ENCODE results near the gene TNNT2. TPM values are rescaled to one million over a fixed set of nuclear protein-coding genes. Genes with fewer than 3 reads are reported as not detected.

The TNNT2 gene
- total and polyA plus RNA-seq, 2 donors = 3.1 to 10.0 TPM

DNA sequence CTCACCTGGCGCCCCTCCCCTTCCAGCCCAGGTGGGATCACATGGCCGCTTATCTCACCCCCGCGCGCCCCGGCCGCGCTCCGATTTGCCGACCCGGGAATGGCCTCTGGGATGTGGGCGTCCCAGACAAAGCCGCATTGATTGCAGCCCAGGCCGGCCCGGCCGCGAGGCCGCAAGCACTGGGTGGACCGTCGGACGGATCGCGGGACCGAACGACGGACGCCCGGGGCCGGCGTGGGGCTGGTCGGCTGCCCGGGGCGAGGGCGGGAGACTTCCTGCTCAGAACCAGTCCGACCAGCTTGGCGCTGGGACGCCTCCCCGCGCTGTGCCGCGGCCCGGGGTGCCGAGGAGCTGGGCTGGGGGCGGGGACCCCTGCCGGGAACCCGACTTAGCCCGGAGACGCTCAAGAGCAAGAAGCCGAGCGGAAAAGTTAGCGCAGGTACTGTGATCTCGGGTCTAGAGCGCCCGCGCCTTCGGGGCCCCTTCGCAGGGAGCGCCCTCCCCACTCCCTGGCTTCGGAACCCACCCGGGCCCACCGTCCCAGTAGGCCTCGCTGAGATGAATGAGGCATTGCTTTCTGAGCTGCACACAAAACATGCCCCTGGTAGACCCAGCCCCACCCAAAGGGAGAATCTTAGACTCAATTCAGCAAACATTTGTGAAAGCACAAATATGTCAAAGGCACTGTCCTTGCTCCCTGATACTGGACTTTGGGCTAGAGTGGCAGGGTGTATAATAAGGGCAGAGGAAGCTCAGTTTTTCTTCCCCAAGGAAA, 22.1 kb upstream of the TNNT2 start:
- no peaks in the 10 kb centered on the region for H3K36me3 ChIP-seq (ENCODE audit: control insufficient read depth in 2 of 2, insufficient read depth in 2 of 2, low read length in 1 of 2)
- DNase-seq (ENCODE audit: low read depth in 6 of 9, low spot score in 9 of 9) = no peak
- peaks cover 26 to 77% of the 10 kb centered on the region in 2 donors for H3K27me3 ChIP-seq (ENCODE audit: control insufficient read depth in 2 of 2, insufficient read depth in 1 of 2, low read length in 1 of 2)
- H3K4me1 ChIP-seq (ENCODE audit: control insufficient read depth in 2 of 2, insufficient read depth in 2 of 2, low read length in 2 of 2) = no peaks in the 10 kb centered on the region
- H3K9me3 ChIP-seq (ENCODE audit: control insufficient read depth in 2 of 2, insufficient read depth in 1 of 2, low read length in 1 of 2) = peaks cover 0 to 3% of the 10 kb centered on the region in 2 donors
- 8% methylated on average over 62 of the region's 62 CpGs for WGBS
- H3K4me3 ChIP-seq (ENCODE audit: low read length in 2 of 2) = peak overlapping the region in 1 of 2 donors; percentile 18
- no peak overlapping the region for H3K27ac ChIP-seq (ENCODE audit: low read depth in 1 of 2, low read length in 1 of 2)

DNA sequence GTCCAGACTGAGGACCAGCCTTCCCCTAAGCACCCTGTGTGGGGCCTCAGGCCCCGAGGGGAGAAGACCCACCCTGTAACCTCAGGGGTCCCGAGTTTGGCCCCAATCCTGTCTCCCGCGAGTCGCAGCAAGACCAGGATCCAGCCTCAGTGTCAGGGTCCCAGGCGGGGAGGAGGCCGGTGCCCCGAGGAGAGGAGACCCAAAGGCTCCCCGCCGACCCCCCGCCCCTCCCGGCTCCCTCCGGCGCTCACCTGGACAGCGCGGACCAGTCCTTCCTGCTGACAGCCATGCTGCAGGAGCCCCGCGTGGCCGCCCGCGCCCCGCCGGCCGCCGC, 21.5 kb upstream of the TNNT2 start, which contains the start of gene LAD1:
Gene LAD1 (minus strand): TSS at position 307 of the 334 bp plus-strand sequence. CDS start 18 bp downstream, at position 289.
- Histone ChIP-seq H3K4me3 (ENCODE audit: low read length in 2 of 2) (peak within 1 kb of the TSS in 1 of 2 donors; percentile 18), H3K27ac (ENCODE audit: low read depth in 1 of 2, low read length in 1 of 2) (no peak within 1 kb of the TSS), H3K27me3 (ENCODE audit: control insufficient read depth in 2 of 2, insufficient read depth in 1 of 2, low read length in 1 of 2) (peaks cover 26 to 80% of the 10 kb centered on the region in 2 donors), H3K9me3 (ENCODE audit: control insufficient read depth in 2 of 2, insufficient read depth in 1 of 2, low read length in 1 of 2) (peaks cover 0 to 3% of the 10 kb centered on the region in 2 donors), H3K4me1 (ENCODE audit: control insufficient read depth in 2 of 2, insufficient read depth in 2 of 2, low read length in 2 of 2) (no peaks in the 10 kb centered on the region), H3K36me3 (ENCODE audit: control insufficient read depth in 2 of 2, insufficient read depth in 2 of 2, low read length in 1 of 2) (no peaks in the 10 kb centered on the region)
- 10% methylated on average over 25 of the region's 25 CpGs for WGBS
- no peak for DNase-seq (ENCODE audit: low read depth in 6 of 9, low spot score in 9 of 9)

DNA sequence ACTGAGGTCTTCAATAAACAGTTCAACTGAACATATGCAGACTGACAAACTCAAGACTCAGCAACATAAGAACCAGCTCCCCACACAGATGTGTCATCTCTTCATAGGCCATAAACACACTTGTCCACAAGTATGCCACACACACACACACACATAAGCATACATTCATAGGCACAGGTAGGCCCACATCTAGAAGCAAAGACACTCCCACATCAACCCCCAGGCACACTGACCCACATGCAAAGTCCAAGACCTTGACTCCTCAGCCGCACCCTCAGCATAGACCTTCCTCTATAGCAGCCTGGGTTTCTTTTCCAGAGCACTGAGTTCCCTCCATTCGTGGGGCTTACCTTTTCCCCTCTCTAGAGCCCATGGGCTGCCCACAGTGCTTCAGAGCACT, 20.2 kb upstream of the TNNT2 start:
- Histone ChIP-seq H3K4me1 (ENCODE audit: control insufficient read depth in 2 of 2, insufficient read depth in 2 of 2, low read length in 2 of 2) (no peaks in the 10 kb centered on the region), H3K4me3 (ENCODE audit: low read length in 2 of 2) (no peak overlapping the region), H3K27me3 (ENCODE audit: control insufficient read depth in 2 of 2, insufficient read depth in 1 of 2, low read length in 1 of 2) (peaks cover 26 to 76% of the 10 kb centered on the region in 2 donors), H3K36me3 (ENCODE audit: control insufficient read depth in 2 of 2, insufficient read depth in 2 of 2, low read length in 1 of 2) (no peaks in the 10 kb centered on the region), H3K9me3 (ENCODE audit: control insufficient read depth in 2 of 2, insufficient read depth in 1 of 2, low read length in 1 of 2) (peaks cover 0 to 3% of the 10 kb centered on the region in 2 donors), H3K27ac (ENCODE audit: low read depth in 1 of 2, low read length in 1 of 2) (no peak overlapping the region)
- DNase-seq (ENCODE audit: low read depth in 6 of 9, low spot score in 9 of 9) = no peak
- 92% methylated on average over 2 of the region's 2 CpGs for WGBS

DNA sequence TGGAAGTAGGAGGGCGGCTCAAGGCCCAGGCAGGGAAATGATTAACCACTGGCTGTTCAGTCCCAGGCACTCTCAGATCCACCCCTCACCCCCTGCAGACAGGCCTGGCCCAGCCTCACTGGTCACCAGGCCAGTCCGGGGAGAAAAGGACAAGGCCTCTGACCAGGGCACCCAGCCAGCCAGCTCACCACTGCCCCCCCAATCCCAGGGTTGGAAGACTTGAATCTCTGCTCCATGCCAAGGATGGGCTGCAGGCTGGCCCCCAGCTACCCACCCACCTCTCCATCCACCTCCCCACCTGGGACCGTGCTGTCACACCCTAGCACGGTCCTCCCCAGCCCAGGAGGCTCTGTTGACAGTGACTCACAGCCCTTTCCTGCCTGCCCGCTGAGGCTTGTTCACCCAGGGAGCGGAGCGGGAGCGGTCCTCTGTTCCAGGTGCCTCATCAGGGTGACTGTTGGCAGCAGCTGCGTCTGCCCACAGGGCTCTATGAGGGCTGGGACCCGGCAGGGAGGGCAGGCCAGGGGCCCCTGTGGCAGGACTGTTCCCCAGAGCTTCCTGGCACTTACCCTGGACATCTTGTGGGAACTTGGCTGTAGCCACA, 19.5 kb upstream of the TNNT2 start:
- DNase-seq (ENCODE audit: low read depth in 6 of 9, low spot score in 9 of 9) = no peak
- H3K27me3 ChIP-seq (ENCODE audit: control insufficient read depth in 2 of 2, insufficient read depth in 1 of 2, low read length in 1 of 2) = peaks cover 26 to 70% of the 10 kb centered on the region in 2 donors
- no peak overlapping the region for H3K27ac ChIP-seq (ENCODE audit: low read depth in 1 of 2, low read length in 1 of 2)
- peaks cover 0 to 3% of the 10 kb centered on the region in 2 donors for H3K9me3 ChIP-seq (ENCODE audit: control insufficient read depth in 2 of 2, insufficient read depth in 1 of 2, low read length in 1 of 2)
- no peaks in the 10 kb centered on the region for H3K36me3 ChIP-seq (ENCODE audit: control insufficient read depth in 2 of 2, insufficient read depth in 2 of 2, low read length in 1 of 2)
- H3K4me1 ChIP-seq (ENCODE audit: control insufficient read depth in 2 of 2, insufficient read depth in 2 of 2, low read length in 2 of 2) = no peaks in the 10 kb centered on the region
- 88% methylated on average over 10 of the region's 10 CpGs for WGBS
- no peak overlapping the region for H3K4me3 ChIP-seq (ENCODE audit: low read length in 2 of 2)

DNA sequence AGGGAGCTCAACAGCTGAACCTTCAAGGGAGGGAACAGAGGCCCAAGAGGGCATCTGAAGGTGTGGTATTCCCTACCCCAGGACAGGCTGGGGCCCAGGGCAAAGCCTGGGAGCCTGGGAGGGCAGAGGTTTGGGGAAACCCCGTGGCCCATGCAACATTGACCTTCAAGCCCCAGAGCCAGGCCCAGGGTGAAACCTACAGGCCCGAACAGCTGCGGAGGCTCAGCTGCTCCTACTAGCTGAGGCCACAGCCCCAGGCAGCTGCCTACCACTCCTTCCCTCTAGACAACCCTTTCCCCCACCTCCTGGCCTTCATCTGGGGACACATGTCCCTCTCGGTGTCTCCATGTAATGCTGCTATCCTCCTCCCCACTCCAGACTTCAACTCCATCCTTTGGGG, 18.5 kb upstream of the TNNT2 start:
- Histone ChIP-seq H3K9me3 (ENCODE audit: control insufficient read depth in 2 of 2, insufficient read depth in 1 of 2, low read length in 1 of 2) (peaks cover 0 to 3% of the 10 kb centered on the region in 2 donors), H3K4me3 (ENCODE audit: low read length in 2 of 2) (no peak overlapping the region), H3K4me1 (ENCODE audit: control insufficient read depth in 2 of 2, insufficient read depth in 2 of 2, low read length in 2 of 2) (no peaks in the 10 kb centered on the region), H3K36me3 (ENCODE audit: control insufficient read depth in 2 of 2, insufficient read depth in 2 of 2, low read length in 1 of 2) (no peaks in the 10 kb centered on the region), H3K27ac (ENCODE audit: low read depth in 1 of 2, low read length in 1 of 2) (no peak overlapping the region), H3K27me3 (ENCODE audit: control insufficient read depth in 2 of 2, insufficient read depth in 1 of 2, low read length in 1 of 2) (peaks cover 26 to 60% of the 10 kb centered on the region in 2 donors)
- WGBS = 95% methylated on average over 4 of the region's 4 CpGs
- no peak for DNase-seq (ENCODE audit: low read depth in 6 of 9, low spot score in 9 of 9)

DNA sequence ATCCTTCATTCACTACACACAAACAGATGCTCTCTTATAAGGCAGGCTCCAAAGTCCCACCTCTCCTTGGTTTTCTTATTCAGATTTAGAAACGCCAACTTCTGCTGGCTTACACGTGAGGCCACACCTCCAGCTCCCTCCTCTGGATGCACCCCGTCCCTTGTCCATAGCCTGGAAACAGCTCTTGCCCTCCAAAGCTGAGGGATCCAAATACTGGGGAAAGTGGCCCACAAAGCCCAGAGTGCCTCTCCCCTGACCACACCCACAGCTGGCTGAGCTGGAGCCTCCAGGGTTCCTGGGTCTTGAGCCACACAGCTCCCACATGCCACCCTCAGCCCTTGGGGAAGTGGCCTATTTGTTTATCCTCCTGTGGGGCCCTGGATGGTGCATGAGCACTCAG, 17.1 kb upstream of the TNNT2 start:
- peaks cover 0 to 3% of the 10 kb centered on the region in 2 donors for H3K9me3 ChIP-seq (ENCODE audit: control insufficient read depth in 2 of 2, insufficient read depth in 1 of 2, low read length in 1 of 2)
- H3K36me3 ChIP-seq (ENCODE audit: control insufficient read depth in 2 of 2, insufficient read depth in 2 of 2, low read length in 1 of 2) = no peaks in the 10 kb centered on the region
- no peaks in the 10 kb centered on the region for H3K4me1 ChIP-seq (ENCODE audit: control insufficient read depth in 2 of 2, insufficient read depth in 2 of 2, low read length in 2 of 2)
- WGBS = 93% methylated on average over 3 of the region's 3 CpGs
- no peak overlapping the region for H3K4me3 ChIP-seq (ENCODE audit: low read length in 2 of 2)
- H3K27me3 ChIP-seq (ENCODE audit: control insufficient read depth in 2 of 2, insufficient read depth in 1 of 2, low read length in 1 of 2) = peaks cover 19 to 47% of the 10 kb centered on the region in 2 donors
- H3K27ac ChIP-seq (ENCODE audit: low read depth in 1 of 2, low read length in 1 of 2) = no peak overlapping the region
- DNase-seq (ENCODE audit: low read depth in 6 of 9, low spot score in 9 of 9) = no peak

DNA sequence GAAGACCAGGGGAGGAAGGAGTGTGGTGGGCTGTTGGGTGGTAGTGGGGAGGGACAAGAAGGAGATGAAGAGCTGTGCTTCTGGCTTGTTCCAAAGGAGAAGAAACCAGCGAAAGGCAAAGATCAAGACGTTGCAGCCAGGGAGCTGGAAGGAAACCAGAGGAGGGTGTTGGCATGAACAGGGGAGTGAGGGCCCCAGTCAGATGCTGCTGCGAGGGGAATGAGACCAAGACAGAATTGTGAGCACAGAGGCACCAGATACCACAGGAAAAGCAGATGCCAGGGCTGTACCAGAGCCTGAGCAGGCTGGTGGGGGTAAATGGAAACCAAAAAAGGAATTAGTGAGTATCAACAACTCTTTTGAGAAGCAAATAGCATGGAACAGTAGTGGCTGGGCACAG, 15.6 kb upstream of the TNNT2 start:
- no peak for DNase-seq (ENCODE audit: low read depth in 6 of 9, low spot score in 9 of 9)
- Histone ChIP-seq H3K9me3 (ENCODE audit: control insufficient read depth in 2 of 2, insufficient read depth in 1 of 2, low read length in 1 of 2) (no peaks in the 10 kb centered on the region), H3K36me3 (ENCODE audit: control insufficient read depth in 2 of 2, insufficient read depth in 2 of 2, low read length in 1 of 2) (no peaks in the 10 kb centered on the region), H3K27ac (ENCODE audit: low read depth in 1 of 2, low read length in 1 of 2) (no peak overlapping the region), H3K4me1 (ENCODE audit: control insufficient read depth in 2 of 2, insufficient read depth in 2 of 2, low read length in 2 of 2) (no peaks in the 10 kb centered on the region), H3K4me3 (ENCODE audit: low read length in 2 of 2) (no peak overlapping the region), H3K27me3 (ENCODE audit: control insufficient read depth in 2 of 2, insufficient read depth in 1 of 2, low read length in 1 of 2) (peaks cover 4 to 34% of the 10 kb centered on the region in 2 donors)
- WGBS = 19% methylated on average over 3 of the region's 3 CpGs

DNA sequence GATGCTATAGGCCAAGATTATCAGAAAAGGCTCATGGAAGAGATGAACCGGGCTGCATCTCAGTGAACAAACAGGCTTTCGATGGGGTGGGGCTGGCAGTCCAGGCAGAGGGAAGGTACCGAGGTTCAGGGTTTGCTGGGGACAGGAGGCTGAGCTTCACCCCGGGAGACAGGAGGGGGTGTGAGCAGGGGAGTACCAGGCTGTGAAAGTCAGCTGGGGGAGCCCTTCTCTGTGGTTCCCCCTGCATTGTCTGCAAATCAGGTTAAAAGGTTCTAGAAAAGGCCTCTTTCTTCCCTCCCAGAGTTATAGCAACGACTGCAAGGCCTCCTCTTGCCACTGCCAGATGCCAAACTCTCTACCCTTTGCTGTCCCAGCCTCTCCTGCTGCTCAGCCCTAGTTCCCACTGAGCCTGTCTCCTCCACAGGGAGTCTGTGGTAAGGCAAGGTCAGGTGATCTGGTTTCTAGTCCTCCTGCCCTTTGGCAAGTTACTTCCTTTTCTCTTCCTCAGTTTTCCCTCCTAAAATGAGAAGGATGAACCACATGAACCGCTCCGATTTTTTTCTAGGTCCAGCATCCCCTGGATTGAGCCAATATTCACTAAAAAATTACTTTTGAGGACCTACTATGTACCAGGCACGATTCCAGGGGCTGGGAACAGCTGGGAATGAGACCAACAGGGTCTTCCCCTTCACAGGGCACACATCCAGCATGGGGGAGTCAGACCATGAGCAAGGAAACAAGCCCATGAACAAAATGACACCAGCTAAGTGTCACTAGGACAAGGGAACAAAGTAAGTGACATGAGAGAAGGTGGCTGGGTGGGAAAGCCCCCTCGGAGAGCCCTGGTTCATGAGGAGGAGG, 14.4 kb upstream of the TNNT2 start:
- Histone ChIP-seq H3K27me3 (ENCODE audit: control insufficient read depth in 2 of 2, insufficient read depth in 1 of 2, low read length in 1 of 2) (peaks cover 0 to 22% of the 10 kb centered on the region in 2 donors), H3K27ac (ENCODE audit: low read depth in 1 of 2, low read length in 1 of 2) (no peak overlapping the region), H3K4me1 (ENCODE audit: control insufficient read depth in 2 of 2, insufficient read depth in 2 of 2, low read length in 2 of 2) (no peaks in the 10 kb centered on the region), H3K36me3 (ENCODE audit: control insufficient read depth in 2 of 2, insufficient read depth in 2 of 2, low read length in 1 of 2) (no peaks in the 10 kb centered on the region), H3K9me3 (ENCODE audit: control insufficient read depth in 2 of 2, insufficient read depth in 1 of 2, low read length in 1 of 2) (no peaks in the 10 kb centered on the region), H3K4me3 (ENCODE audit: low read length in 2 of 2) (no peak overlapping the region)
- DNase-seq (ENCODE audit: low read depth in 6 of 9, low spot score in 9 of 9) = no peak
- WGBS = 86% methylated on average over 9 of the region's 9 CpGs

DNA sequence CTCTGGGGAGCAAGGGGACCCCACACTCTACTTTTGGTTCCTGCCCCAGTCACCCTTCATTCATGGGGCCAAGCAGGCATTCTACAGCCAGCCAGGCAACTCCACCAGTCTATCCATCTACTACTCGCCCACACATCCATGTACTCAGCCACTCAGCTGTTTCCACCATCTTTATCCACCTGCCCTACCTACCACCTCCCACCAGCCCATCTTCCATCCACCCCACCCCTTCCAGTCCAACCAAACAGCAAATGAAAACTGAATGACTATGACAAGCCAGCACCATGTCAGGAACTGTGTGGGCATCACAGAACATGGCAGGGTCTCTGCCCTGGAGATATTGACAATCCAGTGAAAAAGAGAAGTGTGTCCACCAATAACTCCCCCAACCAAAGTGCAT, 13.7 kb upstream of the TNNT2 start:
- WGBS = 81% methylated on average over 1 of the region's 1 CpG
- no peaks in the 10 kb centered on the region for H3K36me3 ChIP-seq (ENCODE audit: control insufficient read depth in 2 of 2, insufficient read depth in 2 of 2, low read length in 1 of 2)
- H3K4me1 ChIP-seq (ENCODE audit: control insufficient read depth in 2 of 2, insufficient read depth in 2 of 2, low read length in 2 of 2) = no peaks in the 10 kb centered on the region
- H3K4me3 ChIP-seq (ENCODE audit: low read length in 2 of 2) = no peak overlapping the region
- DNase-seq (ENCODE audit: low read depth in 6 of 9, low spot score in 9 of 9) = no peak
- peaks cover 0 to 18% of the 10 kb centered on the region in 2 donors for H3K27me3 ChIP-seq (ENCODE audit: control insufficient read depth in 2 of 2, insufficient read depth in 1 of 2, low read length in 1 of 2)
- H3K9me3 ChIP-seq (ENCODE audit: control insufficient read depth in 2 of 2, insufficient read depth in 1 of 2, low read length in 1 of 2) = no peaks in the 10 kb centered on the region
- H3K27ac ChIP-seq (ENCODE audit: low read depth in 1 of 2, low read length in 1 of 2) = no peak overlapping the region

All from thymus (tissue), 11 donors.